Measurements from ENCODE around the gene SEC23A. TPM values are rescaled to one million over a fixed set of nuclear protein-coding genes. Genes with fewer than 3 reads are reported as not detected.

The SEC23A gene
- total and polyA plus RNA-seq, 2 of the 13 experiments (the other 11 are each of a cell fraction or from before 2014, with no cell fraction given): 403 to 887 TPM

GRCh38 chr14:39102265-39102968 lies 618 bp downstream of the SEC23A start (continued):
- TF ChIP-seq ZNF777 (CRISPR knock-in tag; IDR thresholded peaks at IDR 0.05): peak; percentile 9; the same call in 1 of the 2 replicates
- no peak for TF ChIP-seq KDM2A (CRISPR knock-in tag; IDR thresholded peaks at IDR 0.05; ENCODE audit: borderline replicate concordance, low read depth)
- TF ChIP-seq NFE2L1 (CRISPR knock-in tag; IDR thresholded peaks at IDR 0.05; ENCODE audit: borderline replicate concordance): no peak
- peak; percentile 94 for TF ChIP-seq CREM (IDR thresholded peaks at IDR 0.05)
- 0 out of 2 replicates have a peak, but pooled peaks have one; percentile 9 for TF ChIP-seq CREM (CRISPR knock-in tag; IDR thresholded peaks at IDR 0.05)
- TF ChIP-seq ZBTB38 (CRISPR knock-in tag; IDR thresholded peaks at IDR 0.05): no peak
- no peak for TF ChIP-seq ATRX (CRISPR knock-in tag; IDR thresholded peaks at IDR 0.05; ENCODE audit: borderline replicate concordance)
- TF ChIP-seq ZNF569 (CRISPR knock-in tag; IDR thresholded peaks at IDR 0.05; ENCODE audit: borderline replicate concordance): no peak
- 0 out of 2 replicates have a peak, but pooled peaks have one; percentile 76 for TF ChIP-seq ZBTB49 (CRISPR knock-in tag; IDR thresholded peaks at IDR 0.05; ENCODE audit: borderline replicate concordance)
- no peak for TF ChIP-seq ZNF891 (CRISPR knock-in tag; IDR thresholded peaks at IDR 0.05)
- peak; percentile 50; the same call in 1 of the 2 replicates for TF ChIP-seq MBNL3 (CRISPR knock-in tag; conservative IDR thresholded peaks at IDR 0.05)
- no peak for TF ChIP-seq ZNF326 (CRISPR knock-in tag; IDR thresholded peaks at IDR 0.05; ENCODE audit: borderline replicate concordance)
- peak; percentile 52 for TF ChIP-seq DBP (CRISPR knock-in tag; IDR thresholded peaks at IDR 0.05; ENCODE audit: not compliant biosample characterization)
- TF ChIP-seq MAF1 (CRISPR knock-in tag; IDR thresholded peaks at IDR 0.05; ENCODE audit: borderline replicate concordance): 0 out of 2 replicates have a peak, but pooled peaks have one; percentile 71
- no peak for TF ChIP-seq STAG1 (CRISPR knock-in tag; IDR thresholded peaks at IDR 0.05)
- TF ChIP-seq ATF3 (CRISPR knock-in tag; IDR thresholded peaks at IDR 0.05): no peak
- TF ChIP-seq ZSCAN30 (CRISPR knock-in tag; IDR thresholded peaks at IDR 0.05): no peak; the same call in 1 of the 2 replicates
- TF ChIP-seq ZBTB42 (CRISPR knock-in tag; IDR thresholded peaks at IDR 0.05): no peak
- TF ChIP-seq CENPX (CRISPR knock-in tag; IDR thresholded peaks at IDR 0.05): no peak
- peak; percentile 6; the same call in 1 of the 2 replicates for TF ChIP-seq RAD21 (CRISPR knock-in tag; IDR thresholded peaks at IDR 0.05)
- no peak for TF ChIP-seq ZNF33B (CRISPR knock-in tag; IDR thresholded peaks at IDR 0.05)
- TF ChIP-seq ZBTB8A (CRISPR knock-in tag; IDR thresholded peaks at IDR 0.05; ENCODE audit: borderline replicate concordance, low read depth): no peak
- no peak for TF ChIP-seq RORA (CRISPR knock-in tag; IDR thresholded peaks at IDR 0.05)
- TF ChIP-seq WIZ (CRISPR knock-in tag; IDR thresholded peaks at IDR 0.05): no peak; the same call in 1 of the 2 replicates
- no peak for TF ChIP-seq ZNF451 (CRISPR knock-in tag; IDR thresholded peaks at IDR 0.05)
- TF ChIP-seq ARHGAP35 (CRISPR knock-in tag; IDR thresholded peaks at IDR 0.05; ENCODE audit: borderline replicate concordance): no peak
- no peak for TF ChIP-seq ZNF337 (CRISPR knock-in tag; IDR thresholded peaks at IDR 0.05; ENCODE audit: borderline replicate concordance, low read depth)
